Head of caudate nucleus (tissue), 42 donors: ENCODE data around the gene TBX2.
"Not testable (repeated sequence)": the region's sequence is repeated elsewhere in the genome, so short reads cannot be mapped to it uniquely, and the experiment has no call there.

ENCODE experiments used
- DNase-seq, 42 donors: peaks; one replicate each; pipeline versions ENCODE4 v3.0.0 to v3.0.0-alpha.2; 2020 to 2021; ENCODE audit warnings: mixed read lengths in 7 of 42
- intact Hi-C: fragments of 100-400 bp; cut with DNase I; formaldehyde crosslinking; loops from one replicate; pipeline ENCODE4 v1.15.0; 2022

TBX2 gene

DNA sequence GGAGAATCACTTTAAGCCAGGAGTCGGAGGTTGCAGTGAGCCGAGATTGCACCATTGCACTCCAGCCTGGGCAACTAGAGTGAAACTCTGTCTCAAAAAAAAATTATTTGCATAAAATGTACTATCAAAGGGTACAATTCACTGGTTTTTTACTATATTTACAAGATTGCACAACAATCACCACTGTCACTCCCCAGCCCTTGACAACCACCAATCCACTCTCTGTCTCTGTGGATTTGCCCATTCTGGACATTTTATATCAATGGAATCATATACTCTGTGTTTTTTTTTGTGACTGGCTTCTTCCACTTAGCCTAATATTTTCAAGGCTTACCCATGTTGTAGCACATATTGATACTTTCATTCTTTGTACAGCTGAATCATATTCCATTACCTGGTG lies 18.8 kb downstream of the TBX2 start:
- DNase-seq: peak in 1 of 42 donors; percentile 22
- intact Hi-C loops: no loop called here

DNA sequence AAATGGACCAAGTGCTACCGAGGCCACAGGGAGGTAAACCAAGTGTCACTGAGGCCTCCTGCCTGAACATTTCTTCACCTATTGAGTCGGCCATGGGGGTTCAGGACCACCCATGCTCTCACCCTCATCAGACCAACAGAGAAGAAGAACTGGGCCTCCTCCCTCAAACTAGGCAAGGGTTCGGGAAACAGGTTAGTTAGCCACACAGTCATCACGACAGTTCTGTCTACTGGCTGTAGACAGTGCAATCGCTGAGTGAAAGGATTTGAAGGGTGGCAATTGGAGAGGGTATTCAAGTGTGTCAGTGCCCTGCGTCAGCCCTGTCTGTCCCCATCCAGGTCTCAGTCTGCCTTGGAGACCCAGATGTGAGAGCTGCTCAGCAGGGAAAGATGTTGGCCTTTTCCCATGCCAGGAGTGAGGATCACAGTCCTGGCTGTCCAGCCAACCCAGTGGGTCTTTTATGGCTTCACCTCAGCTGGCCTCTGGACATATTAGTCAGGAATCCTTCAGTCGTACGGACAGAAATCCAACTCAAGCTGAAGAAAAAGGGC lies 19.9 kb downstream of the TBX2 start:
- DNase-seq: peak in 1 of 42 donors; percentile 24
- intact Hi-C loops: no loop called here

DNA sequence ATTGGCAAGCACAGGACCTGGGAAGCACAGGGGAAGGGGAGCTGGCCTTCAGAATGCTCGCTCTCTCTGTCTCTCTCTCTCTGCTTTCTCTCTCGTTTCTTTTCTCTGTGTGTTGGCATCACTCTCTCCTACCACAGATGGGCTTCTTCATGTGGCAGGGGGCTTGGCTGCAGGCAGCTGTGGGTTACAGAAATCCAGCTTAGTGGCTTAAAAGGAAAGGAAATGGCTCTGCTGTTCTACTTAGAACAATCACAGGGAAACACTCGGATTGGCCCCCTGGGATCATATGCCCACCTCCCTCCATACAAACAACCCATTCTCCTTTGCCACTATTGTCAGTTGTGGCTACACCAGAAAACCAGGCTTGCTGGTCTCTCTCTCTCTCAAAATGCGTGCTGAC lies 20.4 kb downstream of the TBX2 start:
- DNase-seq: peak in 1 of 42 donors; percentile 15
- intact Hi-C loops: no loop called here

DNA sequence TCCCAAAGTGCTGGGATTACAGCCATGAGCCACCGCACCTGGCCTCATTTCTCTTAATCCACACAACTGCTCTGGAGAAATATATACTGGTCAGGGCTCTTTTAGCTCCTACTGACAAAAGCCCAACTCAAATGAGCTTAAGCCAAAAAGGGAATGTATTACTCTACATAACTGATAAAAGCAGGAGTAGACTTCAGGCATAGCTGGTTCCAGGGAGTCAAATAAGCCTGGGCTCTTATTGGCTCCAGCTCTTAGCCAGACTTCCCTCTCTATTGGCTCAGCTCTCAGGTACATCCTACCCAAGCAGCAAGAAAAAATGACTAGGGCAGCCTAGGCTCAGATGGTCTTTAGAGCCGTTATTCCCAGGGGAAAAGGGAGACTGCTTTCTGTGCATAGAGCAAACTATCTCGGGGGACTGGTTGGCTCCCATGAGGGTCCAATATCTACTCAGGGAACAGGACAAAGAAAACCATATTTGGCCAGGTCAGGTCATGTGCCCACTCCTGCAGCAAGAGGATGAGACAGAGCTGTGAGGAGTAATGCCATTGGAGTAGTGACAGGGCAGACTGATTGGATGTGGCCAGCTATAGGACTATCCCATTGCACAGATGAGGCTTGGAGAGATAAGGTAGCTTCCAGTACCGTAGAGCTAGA lies 21.2 kb downstream of the TBX2 start:
- peak in 1 of 42 donors; percentile 6 for DNase-seq
- intact Hi-C loops: no loop called here

DNA sequence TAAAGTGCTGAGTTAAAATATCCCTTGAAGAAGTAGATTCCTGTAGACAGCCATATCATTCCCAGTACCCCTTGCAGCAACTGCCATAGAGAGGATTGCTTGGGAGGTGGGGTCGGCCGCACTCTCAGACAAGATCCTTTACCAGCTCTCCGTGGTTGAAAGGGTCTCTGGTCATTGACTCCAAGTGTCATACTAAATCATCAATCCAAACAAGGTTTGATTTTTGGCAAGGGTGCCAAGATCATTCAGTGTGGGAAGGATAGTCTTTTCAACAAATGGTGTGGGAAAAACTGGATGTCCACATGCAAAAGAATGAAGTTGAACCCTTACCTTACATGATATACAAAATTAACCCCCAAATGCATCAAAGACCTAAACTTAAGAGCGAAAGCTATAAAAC lies 21.8 kb downstream of the TBX2 start:
- intact Hi-C loops: no loop called here
- DNase-seq: peak in 1 of 42 donors; percentile 5

DNA sequence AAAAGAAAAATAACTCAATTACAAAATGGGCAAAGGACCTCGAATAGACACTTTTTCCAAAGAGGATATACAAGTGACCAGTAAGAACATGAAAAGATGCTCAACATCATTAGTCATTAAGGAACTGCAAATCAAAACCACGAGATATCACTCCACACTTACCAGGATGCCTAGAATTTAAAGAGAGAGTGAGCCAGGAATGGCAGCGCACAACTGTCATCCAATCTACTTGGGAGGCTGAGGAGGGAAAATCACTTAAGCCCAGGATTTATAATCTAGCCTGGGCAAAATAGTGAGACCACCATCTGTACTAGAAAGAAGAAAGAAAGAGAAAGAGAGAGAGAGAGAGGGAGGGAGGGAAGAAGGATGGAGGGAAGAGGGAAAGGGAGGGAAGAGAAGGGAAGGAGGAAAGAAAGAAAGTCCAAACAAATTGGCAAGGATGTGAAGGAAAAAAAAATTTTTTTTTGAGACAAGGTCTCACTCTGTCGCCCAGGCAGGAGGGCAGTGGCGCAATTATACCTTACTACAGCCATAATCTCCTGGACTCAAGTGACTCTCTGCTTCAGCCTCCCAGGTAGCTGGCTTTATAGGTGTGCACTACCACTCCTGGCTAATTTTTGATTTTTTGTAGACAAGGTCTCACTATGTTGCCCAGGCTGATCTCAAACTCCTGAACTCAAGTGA lies 22.6 kb downstream of the TBX2 start:
- intact Hi-C loops: no loop called here
- DNase-seq: peak in 1 of 42 donors; percentile 29

DNA sequence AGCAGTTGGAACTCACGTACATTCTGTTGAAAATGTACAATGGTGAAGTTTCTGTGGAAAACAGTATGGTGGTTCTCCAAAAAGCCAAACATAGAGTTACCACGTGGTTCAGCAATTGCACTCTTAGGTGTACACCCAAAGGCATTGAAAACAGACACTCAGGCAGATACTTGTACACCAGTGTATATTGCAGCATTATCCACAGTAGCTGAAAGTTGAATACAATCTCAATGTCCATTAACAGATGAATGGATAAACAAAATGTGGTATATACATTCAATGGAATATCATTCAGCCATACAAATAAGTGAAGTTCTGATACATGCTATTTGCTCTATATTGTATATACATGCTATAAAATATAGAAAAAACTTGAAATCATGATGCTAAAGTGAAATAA lies 23.2 kb downstream of the TBX2 start:
- DNase-seq: no peak
- intact Hi-C loops: no loop called here

DNA sequence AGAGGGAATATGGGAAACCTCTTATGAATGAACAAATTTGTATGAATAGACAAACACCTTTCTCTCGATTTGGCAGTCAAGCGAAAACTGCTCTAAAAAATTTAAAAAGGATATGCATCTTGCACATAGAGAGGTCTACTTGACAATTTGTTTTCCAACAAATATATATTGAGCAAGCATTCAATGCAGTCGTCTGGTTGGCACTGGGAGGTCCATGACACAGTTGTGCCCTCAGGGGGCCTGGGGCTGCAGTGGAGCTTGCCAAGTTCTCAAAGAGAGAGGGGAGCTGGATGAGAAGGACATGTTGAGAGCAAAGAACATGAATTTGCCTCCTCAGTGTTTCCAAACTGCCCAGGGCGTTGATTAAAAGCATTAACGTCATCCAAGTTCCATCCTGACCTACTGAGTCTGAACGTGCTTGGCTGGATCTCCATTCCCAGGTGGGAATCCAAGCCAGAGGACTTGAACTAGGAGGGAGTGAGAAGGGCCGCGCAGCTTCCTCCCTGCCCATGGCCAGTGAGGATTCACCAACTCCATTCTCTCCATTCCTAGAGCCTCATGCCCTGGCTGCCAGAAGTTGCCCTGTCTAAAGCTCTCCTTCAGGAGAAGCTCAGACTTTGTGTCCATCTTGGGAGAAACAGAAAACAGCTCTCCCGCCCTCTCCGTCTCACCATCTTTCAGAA lies 24.5 kb downstream of the TBX2 start:
- no peak for DNase-seq
- intact Hi-C loops: no loop called here

DNA sequence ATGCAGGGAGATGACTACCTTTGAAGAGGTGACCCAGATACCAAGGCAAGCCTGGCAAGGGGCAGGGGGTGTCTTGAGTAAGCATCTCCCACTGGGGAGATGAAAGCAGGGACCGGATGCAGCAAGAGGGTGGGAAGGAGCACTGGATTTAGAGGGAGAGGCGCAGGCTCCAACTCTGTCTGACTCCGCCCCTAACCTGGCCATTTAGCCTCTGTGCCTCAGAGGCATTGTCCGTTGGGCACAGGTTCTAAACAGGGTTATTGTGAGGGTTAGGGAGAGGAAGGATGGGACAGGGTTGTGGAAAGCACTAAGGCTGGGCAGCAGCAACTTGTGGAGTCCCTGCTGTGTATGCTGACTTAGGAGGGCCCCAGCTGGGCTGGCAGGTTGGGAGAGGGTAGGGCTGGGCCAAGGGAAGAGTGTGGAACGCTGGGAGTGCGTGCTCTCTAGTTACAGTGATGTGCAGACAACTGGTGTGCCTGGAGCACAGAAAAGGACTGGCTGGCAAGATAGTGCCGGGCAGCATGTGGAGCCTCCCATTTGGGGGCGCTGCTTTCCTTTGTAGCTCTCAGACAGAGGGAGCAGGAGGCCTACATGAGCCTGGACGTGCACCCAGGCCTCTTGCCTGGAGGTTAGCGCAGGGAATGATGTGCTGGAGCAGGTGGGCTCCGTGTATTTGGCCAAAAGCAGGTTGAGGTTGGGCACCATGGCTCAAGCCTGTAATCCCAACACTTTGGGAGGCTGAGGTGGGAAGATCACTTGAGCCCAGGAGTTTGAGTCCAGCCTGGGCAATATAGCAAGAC lies 26.2 kb downstream of the TBX2 start:
- intact Hi-C loops: no loop called here
- DNase-seq: no peak

DNA sequence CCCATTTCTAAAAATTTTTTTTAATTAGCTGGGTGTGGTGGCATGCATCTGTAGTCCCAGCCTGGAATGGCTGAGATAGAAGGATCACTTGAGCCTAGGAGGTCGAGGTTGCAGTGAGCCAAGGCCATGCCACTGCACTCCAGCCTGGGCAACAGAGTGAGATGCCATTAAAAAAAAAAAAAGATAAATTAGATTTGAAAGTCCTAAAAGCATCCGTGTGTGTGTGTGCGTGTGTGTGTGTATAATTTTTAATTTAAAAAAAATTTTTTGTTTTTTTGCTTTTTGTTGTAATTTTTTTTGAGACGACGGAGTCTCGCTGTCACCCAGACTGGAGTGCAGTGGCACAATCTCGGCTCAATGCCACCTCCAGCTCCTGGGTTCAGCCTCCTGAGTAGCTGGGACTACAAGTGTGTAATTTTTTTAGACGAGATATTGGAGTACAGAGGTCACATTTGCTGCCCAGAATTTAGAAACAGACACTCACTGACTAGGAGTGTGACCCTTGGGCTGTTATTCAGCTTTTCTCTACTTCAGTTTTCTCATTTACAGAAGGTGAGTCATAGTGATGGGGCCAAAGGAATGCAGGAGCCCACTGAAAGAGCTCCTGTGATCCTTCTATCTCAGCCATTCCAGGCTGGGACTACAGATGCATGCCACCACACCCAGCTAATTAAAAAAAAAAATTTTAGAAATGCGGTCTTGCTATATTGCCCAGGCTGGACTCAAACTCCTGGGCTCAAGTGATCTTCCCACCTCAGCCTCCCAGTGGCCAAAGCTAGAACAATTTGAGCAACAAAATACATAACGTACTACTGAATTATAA lies 27.1 kb downstream of the TBX2 start:
- intact Hi-C loops: no loop called here
- no peak for DNase-seq

DNA sequence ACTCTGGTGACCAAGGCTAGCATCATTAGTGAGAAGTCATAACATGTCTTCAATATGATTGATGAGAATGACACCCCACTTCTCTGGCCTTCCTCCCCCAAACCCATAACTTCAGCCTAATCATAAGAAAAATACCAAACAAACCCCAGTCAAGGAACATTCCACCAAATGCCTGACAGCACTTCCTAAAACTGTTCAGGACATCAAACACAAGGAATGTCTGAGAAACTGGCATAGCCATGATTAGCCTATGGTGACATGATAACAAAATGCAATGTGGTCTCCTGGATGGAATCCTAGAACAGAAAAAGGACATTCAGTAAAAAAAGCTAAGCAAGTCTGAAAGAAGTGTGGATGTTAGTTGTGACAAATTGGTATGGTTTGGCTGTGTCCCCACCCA lies 27.9 kb downstream of the TBX2 start:
- intact Hi-C loops: no loop called here
- DNase-seq: no peak

DNA sequence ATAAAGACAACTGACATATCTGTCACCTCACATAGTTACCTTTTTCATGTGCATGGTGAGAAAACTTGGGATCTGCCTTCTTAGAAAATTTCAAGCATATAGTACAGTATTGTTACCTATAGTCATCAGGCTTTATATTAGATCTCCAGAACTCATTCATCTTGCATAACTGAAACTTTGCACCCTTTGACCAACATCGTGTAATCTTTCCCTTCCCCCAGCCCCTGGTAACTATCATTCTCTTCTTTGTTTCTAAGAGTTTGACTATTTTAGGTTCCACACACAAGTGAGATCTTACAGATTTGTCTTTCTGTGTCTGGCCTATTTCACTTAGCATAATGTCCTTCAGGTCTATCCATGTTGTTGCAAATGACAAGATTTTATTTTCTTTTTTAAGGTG lies 29.6 kb downstream of the TBX2 start:
- no peak for DNase-seq
- intact Hi-C loops: no loop called here

DNA sequence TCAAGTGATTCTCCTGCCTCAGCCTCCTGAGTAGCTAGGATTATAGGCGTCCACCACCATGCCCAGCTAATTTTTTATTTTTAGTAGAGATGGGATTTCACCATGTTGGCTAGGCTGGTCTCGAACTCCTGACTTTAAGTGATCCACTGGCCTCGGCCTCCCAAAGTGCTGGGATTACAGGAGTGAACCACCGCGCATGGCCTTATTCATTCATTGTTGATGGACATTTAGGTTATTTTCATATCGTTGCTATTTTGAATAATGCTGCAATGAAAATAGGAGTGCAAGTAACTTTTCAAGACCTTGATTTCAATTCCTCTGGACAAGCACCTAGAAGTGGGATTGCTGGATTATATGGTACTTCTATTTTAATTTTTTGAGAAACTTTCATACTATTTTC lies 30.2 kb downstream of the TBX2 start:
- intact Hi-C loops: not testable (repeated sequence)
- DNase-seq: peak in 1 of 42 donors; percentile 34

DNA sequence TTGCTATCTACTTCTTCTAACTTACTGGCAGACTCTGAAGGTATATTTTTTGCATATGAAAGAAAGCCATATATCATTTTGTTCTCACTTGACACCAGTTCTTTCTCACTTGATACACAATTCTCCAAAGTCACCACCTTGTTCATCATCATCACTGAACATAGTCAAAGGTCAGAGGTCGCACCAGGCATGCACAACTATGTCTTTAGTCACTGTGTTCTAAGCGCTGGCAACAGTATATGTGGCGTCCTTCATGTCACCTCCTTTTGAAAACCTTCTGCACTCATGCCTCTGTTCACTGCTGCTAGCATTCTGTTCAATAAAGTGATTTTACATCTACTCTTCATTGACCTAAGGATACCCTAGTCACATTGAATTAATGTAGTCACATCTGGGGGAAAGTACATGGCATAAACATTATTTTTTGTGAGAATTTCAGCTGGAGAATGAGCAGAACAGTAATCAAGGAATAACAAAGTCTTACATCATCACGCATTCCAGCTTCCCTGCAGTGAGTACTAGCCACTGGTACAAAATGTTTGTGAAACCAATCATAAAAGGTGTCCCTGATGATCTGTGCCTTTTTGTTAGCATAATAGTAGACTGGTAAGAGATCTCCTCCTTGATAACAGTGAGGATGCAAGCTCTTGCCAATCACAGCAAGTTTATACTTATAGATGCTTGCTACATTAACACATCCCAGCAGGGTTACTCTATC lies 32.1 kb downstream of the TBX2 start:
- intact Hi-C loops: no loop called here
- no peak for DNase-seq

DNA sequence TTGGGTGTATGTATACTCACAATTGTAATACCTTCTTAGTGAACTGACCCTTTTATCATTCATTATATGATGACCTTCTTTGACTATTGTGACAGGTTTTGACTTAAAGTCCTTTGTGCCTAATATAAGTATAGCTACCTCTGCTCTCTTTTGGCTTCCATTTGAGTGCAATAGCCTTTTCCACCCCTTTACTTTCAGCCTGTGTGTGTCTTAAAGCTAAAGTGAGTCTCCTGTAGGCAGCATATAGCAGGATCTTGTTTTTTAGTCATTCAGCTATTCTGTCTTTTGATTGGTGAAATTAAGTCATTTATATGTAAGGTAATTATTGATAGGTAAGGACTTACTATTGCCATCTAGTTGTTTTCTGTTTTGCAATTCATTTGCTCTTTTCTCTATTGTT lies 36.6 kb downstream of the TBX2 start:
- intact Hi-C loops: no loop called here
- DNase-seq: no peak

DNA sequence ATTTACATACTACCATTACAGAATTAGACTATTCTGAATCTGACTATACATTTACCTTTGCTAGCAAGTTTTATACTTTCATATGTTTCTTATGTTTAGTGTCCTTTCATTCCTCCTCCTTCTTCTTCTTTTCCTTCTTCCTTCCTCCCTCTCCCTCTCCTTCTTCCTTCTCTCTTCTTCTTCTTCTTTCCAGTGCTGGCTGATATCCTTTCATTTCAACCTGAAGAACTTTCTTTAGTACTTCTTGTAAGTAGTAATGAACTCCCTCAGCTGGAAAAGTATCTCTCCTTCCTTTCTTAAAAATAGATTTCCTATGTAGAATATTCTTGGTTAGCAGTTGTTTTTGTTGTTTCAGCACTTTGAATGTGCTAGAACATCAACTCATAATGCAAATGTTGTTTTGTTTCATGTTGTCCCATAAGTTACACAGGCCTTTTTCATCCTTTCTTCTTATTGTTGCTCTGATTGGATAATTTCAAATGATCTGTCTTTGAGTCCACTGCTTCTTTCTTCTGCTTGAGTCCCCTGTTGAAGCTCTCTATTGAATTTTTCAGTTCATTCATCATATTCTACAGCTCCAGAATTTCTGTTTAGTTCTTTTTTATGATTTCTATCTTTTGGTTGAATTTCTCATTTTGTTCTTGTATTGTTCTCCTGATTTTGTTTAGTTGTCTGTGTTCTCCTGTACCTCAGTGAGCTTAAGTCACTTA lies 37.5 kb downstream of the TBX2 start:
- intact Hi-C loops: no loop called here
- DNase-seq: no peak

DNA sequence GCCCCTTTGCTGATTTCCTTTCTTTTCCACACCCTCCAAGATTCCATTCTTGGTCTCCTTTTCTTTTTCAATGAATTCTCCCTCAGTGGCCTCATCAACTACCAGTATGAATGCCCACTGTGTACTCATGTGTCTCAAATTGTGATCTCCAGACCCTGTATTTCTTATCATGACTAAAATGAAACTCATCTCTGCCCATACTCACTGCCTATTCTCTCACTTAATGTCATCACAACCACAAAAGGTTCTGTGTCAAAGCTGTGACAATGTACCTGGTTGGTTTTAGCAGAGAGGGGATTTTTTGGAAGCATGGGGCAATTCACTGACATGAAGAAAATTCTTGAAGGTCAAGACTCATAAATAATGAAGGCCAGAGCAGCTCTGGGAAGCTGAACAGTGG lies 41.1 kb downstream of the TBX2 start:
- DNase-seq: no peak
- intact Hi-C loops: no loop called here
